Neural crest cell (in vitro differentiated cells): Measurements from ENCODE around the gene SRSF1. TPM values are rescaled to one million over a fixed set of nuclear protein-coding genes. Genes with fewer than 3 reads are reported as not detected.

ENCODE experiments used
- DNase-seq: peaks from one replicate; pipeline ENCODE4 v3.0.0; 2021; ENCODE audit warnings: low read depth, mixed read lengths, low spot score
- H3K27ac Mint-ChIP-seq: one replicate; pipeline ENCODE4 v1.8.0; 2021; ENCODE audit warnings: mild to moderate bottlenecking, mixed read lengths; ENCODE audit not compliant: unreplicated experiment
- H3K27me3 Mint-ChIP-seq: 2 replicates; pipeline ENCODE4 v1.8.0; 2021; ENCODE audit warnings: low read depth, mild to moderate bottlenecking, mixed read lengths
- H3K36me3 Mint-ChIP-seq: 2 replicates; pipeline ENCODE4 v1.8.0; 2021; ENCODE audit warnings: low read depth, mild to moderate bottlenecking, mixed read lengths
- H3K4me1 Mint-ChIP-seq: 2 replicates; pipeline ENCODE4 v1.8.0; 2021; ENCODE audit warnings: mixed read lengths
- H3K4me3 Mint-ChIP-seq: one replicate; pipeline ENCODE4 v1.8.0; 2021; ENCODE audit warnings: mild to moderate bottlenecking, mixed read lengths
- H3K9me3 Mint-ChIP-seq: 2 replicates; pipeline ENCODE4 v1.8.0; 2021; ENCODE audit warnings: mixed read lengths
- CTCF ChIP-seq: fragments of 200-600 bp; sonication (generic); conservative IDR thresholded peaks from 2 replicates; pipeline ENCODE4 v1.5.0; 2021; ENCODE audit warnings: antibody characterized with exemption, mild to moderate bottlenecking
- total RNA-seq: library from RNA; stranded (reverse); gene quantifications from 2 replicates; pipeline ENCODE4 v1.2.1, GENCODE V29; 2021

The SRSF1 gene
- total RNA-seq, 1 donor from 2014 or later = 548 TPM

GRCh38 chr17:58002973-58003372, 4.1 kb downstream of the SRSF1 start:
- no peak overlapping the region for H3K27ac Mint-ChIP-seq
- H3K36me3 Mint-ChIP-seq = peaks cover 46% of the 10 kb centered on the region
- TF ChIP-seq CTCF = no peak
- H3K4me3 Mint-ChIP-seq = peak overlapping the region; percentile 100
- peaks cover 86% of the 10 kb centered on the region for H3K4me1 Mint-ChIP-seq
- H3K27me3 Mint-ChIP-seq = peaks cover 12% of the 10 kb centered on the region
- peaks cover 2% of the 10 kb centered on the region for H3K9me3 Mint-ChIP-seq
- DNase-seq = no peak

GRCh38 chr17:58002154-58002948, 4.7 kb downstream of the SRSF1 start:
- DNase-seq = no peak
- H3K36me3 Mint-ChIP-seq = peaks cover 40% of the 10 kb centered on the region
- TF ChIP-seq CTCF = no peak
- no peak overlapping the region for H3K27ac Mint-ChIP-seq
- peak overlapping the region; percentile 100 for H3K4me3 Mint-ChIP-seq
- H3K9me3 Mint-ChIP-seq = no peaks in the 10 kb centered on the region
- peaks cover 82% of the 10 kb centered on the region for H3K4me1 Mint-ChIP-seq
- peaks cover 10% of the 10 kb centered on the region for H3K27me3 Mint-ChIP-seq

- Mint-ChIP-seq H3K27me3 (peaks cover 3% of the 10 kb centered on the region), H3K27ac (no peak overlapping the region), H3K36me3 (peaks cover 33% of the 10 kb centered on the region), H3K4me3 (peak overlapping the region; percentile 65), H3K9me3 (no peaks in the 10 kb centered on the region), H3K4me1 (peaks cover 82% of the 10 kb centered on the region)
- no peak for DNase-seq
- no peak for TF ChIP-seq CTCF
Observed at GRCh38 chr17:58001461-58002124, 5.5 kb downstream of the SRSF1 start.

- H3K36me3 Mint-ChIP-seq = peaks cover 15% of the 10 kb centered on the region
- no peaks in the 10 kb centered on the region for H3K9me3 Mint-ChIP-seq
- peak; percentile 89 for TF ChIP-seq CTCF
- H3K27ac Mint-ChIP-seq = no peak overlapping the region
- DNase-seq = no peak
- H3K4me1 Mint-ChIP-seq = peaks cover 78% of the 10 kb centered on the region
- no peaks in the 10 kb centered on the region for H3K27me3 Mint-ChIP-seq
- H3K4me3 Mint-ChIP-seq = peak overlapping the region; percentile 67
Observed at GRCh38 chr17:57999496-58000017, 7.5 kb downstream of the SRSF1 start.

GRCh38 chr17:57999010-57999495, 8.0 kb downstream of the SRSF1 start:
- TF ChIP-seq CTCF = no peak
- Mint-ChIP-seq H3K4me3 (peak overlapping the region; percentile 67), H3K27ac (no peak overlapping the region), H3K36me3 (peaks cover 15% of the 10 kb centered on the region), H3K9me3 (no peaks in the 10 kb centered on the region), H3K4me1 (peaks cover 78% of the 10 kb centered on the region), H3K27me3 (no peaks in the 10 kb centered on the region)
- DNase-seq = no peak
